ENCODE data around the gene TRAPPC12. TPM values are rescaled to one million over a fixed set of nuclear protein-coding genes. Genes with fewer than 3 reads are reported as not detected.

The TRAPPC12 gene
- total RNA-seq, 1 experiment from 2014 or later = 86.0 TPM

DNA sequence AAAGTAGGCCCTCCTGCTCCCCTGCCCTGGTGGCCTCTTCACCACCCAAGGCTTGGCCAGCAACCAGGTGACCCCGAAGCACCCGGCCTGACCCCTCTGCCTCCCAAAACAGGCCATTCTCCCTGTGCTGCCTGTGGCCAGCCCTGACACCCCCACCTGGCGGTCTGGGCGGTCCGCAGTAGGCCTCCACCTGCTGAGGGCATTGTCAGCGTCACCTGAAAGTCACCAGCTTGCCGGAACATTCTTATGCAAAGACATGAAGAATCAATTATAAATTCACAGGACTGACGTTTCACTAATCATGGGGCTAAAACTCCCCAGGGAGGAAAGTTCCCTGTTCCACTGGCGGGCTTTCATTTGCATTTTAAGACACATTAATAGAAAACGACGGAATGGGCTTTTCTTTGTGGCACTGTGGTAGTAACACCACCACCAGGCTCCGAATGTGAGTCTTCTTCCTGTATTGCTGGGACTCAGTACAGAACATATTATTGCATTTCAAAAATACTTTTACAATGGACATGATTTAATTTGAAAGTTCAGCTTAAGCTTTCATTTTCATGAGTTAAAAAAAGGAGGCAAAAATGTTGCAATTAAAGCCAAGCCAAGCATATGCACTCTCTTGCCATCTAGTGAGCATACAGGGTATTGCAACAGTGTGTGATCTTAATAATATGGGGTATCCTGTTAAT, 82.5 kb downstream of the TRAPPC12 start:
- WGBS (ENCODE audit: extremely low coverage, insufficient read length, low lambda C conversion rate) = no CpG with 5 or more reads among the region's 12 CpGs
- no peak overlapping the region for H3K27ac ChIP-seq (ENCODE audit: insufficient read length, low read depth, low read length)
- H3K27ac Mint-ChIP-seq = peak overlapping the region; percentile 55 to 93 (median 66); a peak in 5 of 7 replicates

More for the DNA sequence above, 82.5 kb downstream of the TRAPPC12 start:
- Histone ChIP-seq H4K8ac (replicated peaks; ENCODE audit: insufficient read length, low read depth, low read length) (no peak overlapping the region), H3K9ac (ENCODE audit: extremely low read depth, insufficient read length, low read length) (no peak overlapping the region), H2BK120ac (ENCODE audit: low read depth, low read length, poor library complexity, severe bottlenecking) (no peak overlapping the region), H3K56ac (ENCODE audit: insufficient read length, low read depth, low read length) (no peak overlapping the region), H3K79me1 (ENCODE audit: insufficient read depth, low read depth, low read length, poor library complexity, severe bottlenecking) (no peaks in the 10 kb centered on the region), H3K18ac (ENCODE audit: insufficient read length, low read depth, low read length) (no peak overlapping the region), H3K4me2 (ENCODE audit: insufficient read depth, insufficient read length, low read length) (no peak overlapping the region), H3K79me2 (ENCODE audit: insufficient read depth, low read length) (no peaks in the 10 kb centered on the region), H3K14ac (ENCODE audit: insufficient read depth, low read length) (no peak overlapping the region), H3T11ph (ENCODE audit: low read length) (no peak overlapping the region), H2BK5ac (ENCODE audit: insufficient read length, low read length) (no peak overlapping the region), H3K4me1 (ENCODE audit: insufficient read depth, low read length) (no peaks in the 10 kb centered on the region), H4K91ac (ENCODE audit: insufficient read length, low read depth, low read length) (no peak overlapping the region), H3K27me3 (ENCODE audit: insufficient read depth, low read length) (no peaks in the 10 kb centered on the region), H2BK12ac (ENCODE audit: insufficient read length, low read depth, low read length) (no peak overlapping the region), H3K9me3 (ENCODE audit: control insufficient read depth, low read depth, low read length) (no peaks in the 10 kb centered on the region), H2BK20ac (ENCODE audit: low read depth, low read length, poor library complexity, severe bottlenecking) (no peak overlapping the region), H4K5ac (ENCODE audit: insufficient read length, low read depth, low read length) (no peak overlapping the region), H3K23me2 (ENCODE audit: insufficient read length, low read depth, low read length, poor library complexity, severe bottlenecking) (no peaks in the 10 kb centered on the region), H2AK5ac (ENCODE audit: insufficient read length, low read length) (no peak overlapping the region), H4K20me1 (ENCODE audit: control insufficient read depth, insufficient read depth, insufficient read length) (no peaks in the 10 kb centered on the region), H3K23ac (ENCODE audit: insufficient read length, low read depth, low read length) (no peak overlapping the region), H2BK15ac (ENCODE audit: low read depth, low read length) (no peak overlapping the region), H3K4ac (ENCODE audit: low read depth, low read length) (no peak overlapping the region), H2AFZ (ENCODE audit: low read length) (no peak overlapping the region)
- no peaks in the 10 kb centered on the region for H3K27me3 Mint-ChIP-seq (ENCODE audit: low read depth)
- H3K36me3 Mint-ChIP-seq (ENCODE audit: insufficient read depth in 1 of 3, low read depth in 3 of 3) = peaks cover 6 to 20% (median 19%) of the 10 kb centered on the region in 3 experiments; a peak in 6 of 7 replicates
- no peak for DNase-seq
- TF ChIP-seq, protein P1, sequence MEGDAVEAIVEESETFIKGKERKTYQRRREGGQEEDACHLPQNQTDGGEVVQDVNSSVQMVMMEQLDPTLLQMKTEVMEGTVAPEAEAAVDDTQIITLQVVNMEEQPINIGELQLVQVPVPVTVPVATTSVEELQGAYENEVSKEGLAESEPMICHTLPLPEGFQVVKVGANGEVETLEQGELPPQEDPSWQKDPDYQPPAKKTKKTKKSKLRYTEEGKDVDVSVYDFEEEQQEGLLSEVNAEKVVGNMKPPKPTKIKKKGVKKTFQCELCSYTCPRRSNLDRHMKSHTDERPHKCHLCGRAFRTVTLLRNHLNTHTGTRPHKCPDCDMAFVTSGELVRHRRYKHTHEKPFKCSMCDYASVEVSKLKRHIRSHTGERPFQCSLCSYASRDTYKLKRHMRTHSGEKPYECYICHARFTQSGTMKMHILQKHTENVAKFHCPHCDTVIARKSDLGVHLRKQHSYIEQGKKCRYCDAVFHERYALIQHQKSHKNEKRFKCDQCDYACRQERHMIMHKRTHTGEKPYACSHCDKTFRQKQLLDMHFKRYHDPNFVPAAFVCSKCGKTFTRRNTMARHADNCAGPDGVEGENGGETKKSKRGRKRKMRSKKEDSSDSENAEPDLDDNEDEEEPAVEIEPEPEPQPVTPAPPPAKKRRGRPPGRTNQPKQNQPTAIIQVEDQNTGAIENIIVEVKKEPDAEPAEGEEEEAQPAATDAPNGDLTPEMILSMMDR (conservative IDR thresholded peaks at IDR 0.05) = peak; percentile 90
- peak overlapping the region in 1 of 2 experiments; percentile 22; a peak in 1 of 5 replicates for H3K4me3 Mint-ChIP-seq
- H3K4me1 Mint-ChIP-seq = peaks cover 18 to 31% of the 10 kb centered on the region in 2 experiments
- H3K9me3 Mint-ChIP-seq = no peaks in the 10 kb centered on the region

Measured in H9 (cell line).